Loucy (cell line): ENCODE results near the gene ACOT8.
"Not testable (repeated sequence)": the region's sequence is repeated elsewhere in the genome, so short reads cannot be mapped to it uniquely, and the experiment has no call there.

Experiments
- H2AFZ ChIP-seq: fragments of 200-600 bp; sonication (generic); 2 replicates; pipeline ENCODE4 v1.6.0; 2016; ENCODE audit warnings: antibody characterized with exemption, mild to moderate bottlenecking, low read length, moderate library complexity
- H3F3A ChIP-seq: fragments of 200-600 bp; 2 replicates; pipeline ENCODE4 v1.6.0; 2016; ENCODE audit warnings: antibody characterized with exemption, low read depth, mild to moderate bottlenecking
- H3K27me3 ChIP-seq: fragments of 200-600 bp; sonication (generic); 2 replicates; pipeline ENCODE4 v1.6.1; 2014; ENCODE audit warnings: low read length, mild to moderate bottlenecking; ENCODE audit not compliant: insufficient read depth, poor library complexity, severe bottlenecking
- H3K36me3 ChIP-seq: fragments of 200-600 bp; sonication (generic); 2 replicates; pipeline ENCODE4 v1.6.1; 2016; ENCODE audit warnings: low read length; ENCODE audit not compliant: insufficient read depth
- H3K4me1 ChIP-seq: fragments of 200-600 bp; sonication (generic); 2 replicates; pipeline ENCODE4 v1.5.1; 2014; ENCODE audit warnings: low read length, mild to moderate bottlenecking; ENCODE audit not compliant: insufficient read depth, poor library complexity, severe bottlenecking
- H3K4me2 ChIP-seq: fragments of 200-600 bp; sonication (generic); 2 replicates; pipeline ENCODE4 v1.6.0; 2014; ENCODE audit warnings: antibody characterized with exemption, low read length, low read depth, mild to moderate bottlenecking; ENCODE audit not compliant: poor library complexity, severe bottlenecking
- H3K4me3 ChIP-seq: fragments of 200-600 bp; sonication (generic); 2 replicates; pipeline ENCODE4 v1.5.1; 2014; ENCODE audit warnings: low read length, mild to moderate bottlenecking, mixed read lengths; ENCODE audit not compliant: poor library complexity, severe bottlenecking
- H3K79me2 ChIP-seq: fragments of 200-600 bp; sonication (generic); 2 replicates; pipeline ENCODE4 v1.6.1; 2014; ENCODE audit warnings: low read length; ENCODE audit not compliant: insufficient read depth
- H3K9ac ChIP-seq: fragments of 200-600 bp; sonication (generic); 2 replicates; pipeline ENCODE4 v1.6.0; 2014; ENCODE audit warnings: mild to moderate bottlenecking, low read depth, low read length, moderate library complexity; ENCODE audit not compliant: poor library complexity, severe bottlenecking
- H3K9me2 ChIP-seq: fragments of 200-600 bp; sonication (generic); replicated peaks from 2 replicates; pipeline ENCODE4 v1.6.1; 2016; ENCODE audit warnings: low read depth, low read length, mixed read lengths
- H3K9me3 ChIP-seq: fragments of 200-600 bp; sonication (generic); 2 replicates; pipeline ENCODE4 v1.6.1; 2014; ENCODE audit warnings: mild to moderate bottlenecking, antibody characterized with exemption, low read length, low read depth; ENCODE audit not compliant: insufficient read depth
- H4K20me1 ChIP-seq: fragments of 200-600 bp; sonication (generic); 2 replicates; pipeline ENCODE4 v1.6.0; 2014; ENCODE audit warnings: antibody characterized with exemption, low read length, mild to moderate bottlenecking; ENCODE audit not compliant: insufficient read depth, poor library complexity, severe bottlenecking
- EZH2phosphoT487 ChIP-seq: fragments of 200-600 bp; IDR thresholded peaks from 2 replicates; pipeline ENCODE4 v1.6.1; 2018; ENCODE audit warnings: antibody characterized with exemption, mild to moderate bottlenecking, moderate library complexity, borderline replicate concordance
- TF ChIP-seq, protein P1 (sequence below): fragments of 200-600 bp; sonication (generic); conservative IDR thresholded peaks from 2 replicates; pipeline ENCODE4 v1.5.1; 2014; ENCODE audit warnings: mild to moderate bottlenecking, antibody characterized with exemption, low read length

Gene ACOT8

DNA sequence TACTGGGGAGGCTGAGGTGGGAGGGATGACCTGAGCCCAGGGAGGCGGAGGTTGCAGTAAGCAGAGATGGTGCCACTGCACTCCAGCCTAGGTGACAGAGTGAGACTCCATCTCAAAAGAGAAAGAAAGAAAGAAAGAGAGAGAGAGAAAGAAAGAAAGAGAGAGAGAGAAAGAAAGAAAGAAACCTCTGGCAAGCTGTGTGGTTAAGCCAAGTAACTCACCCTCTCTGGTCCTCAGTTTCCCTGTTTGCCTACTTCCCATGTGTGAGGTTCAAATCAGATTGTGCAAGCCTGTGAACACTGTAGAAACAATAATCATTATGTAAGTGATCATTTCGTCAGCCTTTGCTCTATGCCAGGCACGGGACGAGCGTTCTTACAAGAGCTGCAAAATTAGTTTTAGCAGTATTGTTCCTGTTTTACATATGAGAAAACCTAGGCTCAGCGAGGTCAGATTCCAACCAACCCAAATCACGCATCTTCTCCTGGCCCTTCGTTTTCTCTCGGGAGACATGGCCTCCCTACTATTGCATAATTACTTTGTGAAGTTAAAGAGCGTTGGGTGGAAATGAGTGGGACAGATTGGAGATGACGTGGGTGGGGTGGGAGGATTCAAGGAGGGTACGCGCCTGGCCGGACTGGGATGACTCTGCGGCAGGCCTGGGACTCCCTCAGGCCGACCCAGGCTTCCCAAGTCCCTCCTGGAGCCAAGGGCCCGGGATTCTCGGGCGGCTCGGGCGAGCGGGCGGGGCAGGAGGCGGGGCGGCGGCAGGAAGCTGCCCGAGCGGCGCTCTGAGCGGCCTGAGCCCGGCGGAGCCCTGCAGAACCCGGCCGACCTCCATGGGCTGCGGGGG lies 23.9 kb downstream of the ACOT8 start, which contains the start of gene SNX21:
SNX21 (plus strand) TSS at position 770 of the 853 bp plus-strand sequence. CDS start 121 bp downstream, outside the sequence.
- peak within 1 kb of the TSS; percentile 55 for H3K9ac ChIP-seq
- no peaks in the 10 kb centered on the region for H3K9me2 ChIP-seq
- peaks cover 8% of the 10 kb centered on the region for H3K4me1 ChIP-seq
- no peaks in the 10 kb centered on the region for H3F3A ChIP-seq
- H4K20me1 ChIP-seq = no peaks in the 10 kb centered on the region
- peak within 1 kb of the TSS; percentile 54 for H3K4me3 ChIP-seq
- no peaks in the 10 kb centered on the region for H3K27me3 ChIP-seq
- H2AFZ ChIP-seq = peak within 1 kb of the TSS; percentile 58
- H3K9me3 ChIP-seq = no peaks in the 10 kb centered on the region
- no peaks in the 10 kb centered on the region for H3K36me3 ChIP-seq
- peak within 1 kb of the TSS; percentile 58 for H3K4me2 ChIP-seq
- no peak for TF ChIP-seq EZH2phosphoT487
- TF ChIP-seq, protein P1, sequence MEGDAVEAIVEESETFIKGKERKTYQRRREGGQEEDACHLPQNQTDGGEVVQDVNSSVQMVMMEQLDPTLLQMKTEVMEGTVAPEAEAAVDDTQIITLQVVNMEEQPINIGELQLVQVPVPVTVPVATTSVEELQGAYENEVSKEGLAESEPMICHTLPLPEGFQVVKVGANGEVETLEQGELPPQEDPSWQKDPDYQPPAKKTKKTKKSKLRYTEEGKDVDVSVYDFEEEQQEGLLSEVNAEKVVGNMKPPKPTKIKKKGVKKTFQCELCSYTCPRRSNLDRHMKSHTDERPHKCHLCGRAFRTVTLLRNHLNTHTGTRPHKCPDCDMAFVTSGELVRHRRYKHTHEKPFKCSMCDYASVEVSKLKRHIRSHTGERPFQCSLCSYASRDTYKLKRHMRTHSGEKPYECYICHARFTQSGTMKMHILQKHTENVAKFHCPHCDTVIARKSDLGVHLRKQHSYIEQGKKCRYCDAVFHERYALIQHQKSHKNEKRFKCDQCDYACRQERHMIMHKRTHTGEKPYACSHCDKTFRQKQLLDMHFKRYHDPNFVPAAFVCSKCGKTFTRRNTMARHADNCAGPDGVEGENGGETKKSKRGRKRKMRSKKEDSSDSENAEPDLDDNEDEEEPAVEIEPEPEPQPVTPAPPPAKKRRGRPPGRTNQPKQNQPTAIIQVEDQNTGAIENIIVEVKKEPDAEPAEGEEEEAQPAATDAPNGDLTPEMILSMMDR = no peak
- no peaks in the 10 kb centered on the region for H3K79me2 ChIP-seq

DNA sequence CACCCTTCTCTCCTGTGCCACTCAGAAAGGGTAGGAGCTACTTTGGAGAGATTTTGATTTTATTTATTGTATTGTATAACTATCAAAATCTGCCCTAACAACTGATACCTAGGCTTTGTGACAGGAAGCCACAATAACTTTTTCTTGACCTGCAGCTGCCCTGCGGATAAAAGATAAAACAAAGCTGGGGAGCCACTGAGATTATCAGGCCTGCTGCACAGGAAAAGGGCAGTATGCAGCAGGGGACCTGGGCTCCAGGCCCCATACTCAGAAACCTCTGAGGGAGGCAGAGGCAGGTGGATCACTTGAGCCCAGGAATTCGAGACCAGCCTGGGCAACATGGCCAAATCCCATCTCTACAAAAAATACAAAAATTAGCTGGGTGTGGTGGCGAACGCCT lies 24.6 kb downstream of the ACOT8 start:
- Histone ChIP-seq H2AFZ (no peak overlapping the region), H3K9ac (no peak overlapping the region), H3K36me3 (no peaks in the 10 kb centered on the region), H3K4me1 (peaks cover 8% of the 10 kb centered on the region), H3K79me2 (no peaks in the 10 kb centered on the region), H4K20me1 (no peaks in the 10 kb centered on the region), H3K27me3 (no peaks in the 10 kb centered on the region), H3K4me3 (no peak overlapping the region), H3K4me2 (peak overlapping the region; percentile 58), H3K9me3 (no peaks in the 10 kb centered on the region), H3F3A (no peaks in the 10 kb centered on the region), H3K9me2 (no peaks in the 10 kb centered on the region)
- no peak for TF ChIP-seq EZH2phosphoT487
- TF ChIP-seq, protein P1 = no peak

DNA sequence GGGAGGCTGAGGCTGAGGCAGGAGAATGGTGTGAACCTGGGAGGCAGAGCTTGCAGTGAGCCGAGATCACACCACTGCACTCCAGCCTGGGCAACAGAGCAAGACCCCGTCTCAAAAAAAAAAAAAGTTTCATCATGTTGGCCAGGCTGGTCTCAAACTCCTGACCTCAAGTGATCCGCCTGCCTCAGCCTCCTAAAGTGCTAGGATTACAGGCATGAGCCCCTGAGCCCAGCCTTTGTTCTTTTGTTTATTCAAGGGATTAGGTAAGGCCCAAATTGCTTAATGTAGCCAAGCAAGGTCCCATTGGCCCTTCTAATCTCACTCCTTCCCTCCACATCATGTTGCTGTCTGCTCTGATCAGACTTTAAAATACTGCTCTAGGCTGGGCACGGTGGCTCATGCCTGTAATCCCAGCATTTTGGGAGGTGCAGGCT lies 27.5 kb downstream of the ACOT8 start:
- H4K20me1 ChIP-seq, H3K36me3 ChIP-seq, H3K4me1 ChIP-seq, H2AFZ ChIP-seq, H3F3A ChIP-seq, H3K4me2 ChIP-seq, H3K9me2 ChIP-seq, H3K79me2 ChIP-seq, H3K9me3 ChIP-seq, H3K27me3 ChIP-seq, H3K4me3 ChIP-seq, H3K9ac ChIP-seq: not testable (repeated sequence)
